Measurements from ENCODE around the gene RASEF. TPM values are rescaled to one million over a fixed set of nuclear protein-coding genes. Genes with fewer than 3 reads are reported as not detected.

The RASEF gene
- total RNA-seq, 1 donor from 2014 or later: 0.05 TPM

- no peak for DNase-seq
- no peaks in the 10 kb centered on the region for H3K27me3 ChIP-seq (ENCODE audit: low read depth)
- no peaks in the 10 kb centered on the region for H3K4me1 ChIP-seq
- no peak for TF ChIP-seq CTCF (IDR thresholded peaks at IDR 0.05; ENCODE audit: borderline replicate concordance)
- no peaks in the 10 kb centered on the region for H3K36me3 ChIP-seq
- H3K4me3 ChIP-seq: no peak overlapping the region
- no peaks in the 10 kb centered on the region for H3K9me3 ChIP-seq (replicated peaks)
- intact Hi-C loops (cut with micrococcal nuclease): no loop called here
- H3K27ac ChIP-seq (replicated peaks): no peak overlapping the region
Observed at GRCh38 chr9:83000765-83001164, 62.2 kb downstream of the RASEF start.

GRCh38 chr9:82998409-82998808, 64.5 kb downstream of the RASEF start:
- H3K9me3 ChIP-seq (replicated peaks): no peaks in the 10 kb centered on the region
- H3K27me3 ChIP-seq (ENCODE audit: low read depth): no peaks in the 10 kb centered on the region
- no peaks in the 10 kb centered on the region for H3K4me1 ChIP-seq
- no peak overlapping the region for H3K27ac ChIP-seq (replicated peaks)
- no peak for TF ChIP-seq CTCF (IDR thresholded peaks at IDR 0.05; ENCODE audit: borderline replicate concordance)
- intact Hi-C loops (cut with micrococcal nuclease): no loop called here
- no peak overlapping the region for H3K4me3 ChIP-seq
- no peak for DNase-seq
- H3K36me3 ChIP-seq: no peaks in the 10 kb centered on the region

- no peaks in the 10 kb centered on the region for H3K9me3 ChIP-seq (replicated peaks)
- intact Hi-C loops (cut with micrococcal nuclease): no loop called here
- no peak overlapping the region for H3K4me3 ChIP-seq
- no peak for TF ChIP-seq CTCF (IDR thresholded peaks at IDR 0.05; ENCODE audit: borderline replicate concordance)
- no peak for DNase-seq
- H3K4me1 ChIP-seq: no peaks in the 10 kb centered on the region
- H3K27me3 ChIP-seq (ENCODE audit: low read depth): no peaks in the 10 kb centered on the region
- no peak overlapping the region for H3K27ac ChIP-seq (replicated peaks)
- H3K36me3 ChIP-seq: no peaks in the 10 kb centered on the region
Observed at GRCh38 chr9:82997476-82998140, 65.3 kb downstream of the RASEF start.

- intact Hi-C loops (cut with micrococcal nuclease): no loop called here
- Histone ChIP-seq H3K27ac (replicated peaks) (no peak overlapping the region), H3K36me3 (no peaks in the 10 kb centered on the region), H3K9me3 (replicated peaks) (no peaks in the 10 kb centered on the region), H3K4me3 (no peak overlapping the region), H3K27me3 (ENCODE audit: low read depth) (no peaks in the 10 kb centered on the region), H3K4me1 (no peaks in the 10 kb centered on the region)
- DNase-seq: no peak
- no peak for TF ChIP-seq CTCF (IDR thresholded peaks at IDR 0.05; ENCODE audit: borderline replicate concordance)
Observed at GRCh38 chr9:82996941-82997340, 66.0 kb downstream of the RASEF start.

DNA sequence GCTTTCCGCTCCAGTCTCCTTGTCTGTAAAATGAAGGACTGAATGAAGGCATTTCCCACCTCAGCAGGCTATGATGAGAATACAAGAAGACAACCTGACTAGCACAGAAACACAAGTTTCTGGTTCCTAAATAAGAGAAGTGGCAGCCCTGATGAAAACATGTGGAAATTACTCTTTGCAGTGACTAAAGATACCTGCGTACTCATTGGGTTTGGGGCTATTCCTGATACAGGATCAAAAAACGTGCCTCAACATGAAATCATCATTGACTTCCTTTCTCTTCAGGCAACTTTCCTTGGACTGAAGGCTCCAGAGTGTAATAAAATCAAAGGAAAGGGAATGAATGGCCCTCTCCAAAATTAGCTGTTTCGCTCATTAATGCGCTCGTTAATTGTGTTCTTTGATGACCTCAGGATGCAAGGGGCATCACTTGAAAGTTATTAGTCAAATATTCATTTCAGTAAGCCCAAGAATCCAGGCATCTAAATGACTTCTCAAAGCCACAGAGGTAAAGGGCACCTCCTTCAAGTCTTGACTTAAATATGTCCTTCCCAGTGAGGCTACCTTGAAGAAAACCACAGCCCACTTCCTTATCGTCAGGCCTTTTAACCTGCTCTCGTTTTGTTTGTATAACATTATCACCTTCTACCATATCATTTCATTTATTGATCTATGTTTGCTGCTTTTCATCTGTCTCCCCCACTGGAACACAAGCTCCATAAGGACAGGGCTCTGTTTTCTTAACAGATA, 68.9 kb downstream of the RASEF start:
- H3K9me3 ChIP-seq (replicated peaks): no peaks in the 10 kb centered on the region
- H3K4me1 ChIP-seq: no peaks in the 10 kb centered on the region
- H3K36me3 ChIP-seq: no peaks in the 10 kb centered on the region
- no peak overlapping the region for H3K4me3 ChIP-seq
- TF ChIP-seq CTCF (IDR thresholded peaks at IDR 0.05; ENCODE audit: borderline replicate concordance): no peak
- intact Hi-C loops (cut with micrococcal nuclease): no loop called here
- no peak overlapping the region for H3K27ac ChIP-seq (replicated peaks)
- DNase-seq: no peak
- H3K27me3 ChIP-seq (ENCODE audit: low read depth): no peaks in the 10 kb centered on the region

Measured in left ventricle myocardium inferior (tissue), 1 donor.